Stimulated activated CD8-positive, alpha-beta memory T cell treated with anti-CD3 and anti-CD28 coated beads, Interleukin-15, amount 100 ng/mL, for 1 hour (primary cell): Measurements from ENCODE around the gene AMT.
"Not testable (repeated sequence)": the region's sequence is repeated elsewhere in the genome, so short reads cannot be mapped to it uniquely, and the experiment has no call there.

Source experiments
- DNase-seq: peaks from one replicate; pipeline ENCODE4 v3.0.0-alpha.2; 2020; ENCODE audit warnings: low read depth

The AMT gene

GRCh38 chr3:49424816-49425215 is 2.5 kb upstream of the AMT start:
- DNase-seq = no peak

DNA sequence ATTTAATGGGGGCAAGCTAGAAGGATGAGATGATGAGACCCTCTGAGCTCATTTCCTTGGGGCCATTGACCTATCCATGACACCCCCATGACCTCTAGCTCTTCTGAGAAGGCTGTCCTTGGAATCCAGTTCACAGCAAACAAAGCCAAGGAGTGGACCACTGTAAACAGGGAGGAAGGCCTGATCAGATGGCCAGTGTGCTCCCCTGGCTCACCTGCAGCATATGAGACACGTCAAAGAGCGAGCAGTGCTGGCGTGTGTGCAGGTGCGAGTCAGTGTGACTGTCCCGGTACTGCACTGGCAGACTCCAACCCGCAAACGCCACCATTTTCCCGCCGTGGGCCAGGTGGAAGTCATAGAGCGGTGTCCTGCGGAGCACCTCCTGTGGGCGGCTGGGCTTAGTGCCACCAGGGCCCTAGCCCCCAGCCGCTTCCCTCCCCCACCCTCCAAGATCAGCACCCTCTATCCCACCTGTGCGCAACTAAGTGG is 339 bp downstream of the AMT start:
- DNase-seq = no peak

- DNase-seq = no peak
These were observed 4.7 kb downstream of the AMT start for GRCh38 chr3:49417516-49418120.

- no peak for DNase-seq
These were observed 5.4 kb downstream of the AMT start for GRCh38 chr3:49416867-49417266.

DNA sequence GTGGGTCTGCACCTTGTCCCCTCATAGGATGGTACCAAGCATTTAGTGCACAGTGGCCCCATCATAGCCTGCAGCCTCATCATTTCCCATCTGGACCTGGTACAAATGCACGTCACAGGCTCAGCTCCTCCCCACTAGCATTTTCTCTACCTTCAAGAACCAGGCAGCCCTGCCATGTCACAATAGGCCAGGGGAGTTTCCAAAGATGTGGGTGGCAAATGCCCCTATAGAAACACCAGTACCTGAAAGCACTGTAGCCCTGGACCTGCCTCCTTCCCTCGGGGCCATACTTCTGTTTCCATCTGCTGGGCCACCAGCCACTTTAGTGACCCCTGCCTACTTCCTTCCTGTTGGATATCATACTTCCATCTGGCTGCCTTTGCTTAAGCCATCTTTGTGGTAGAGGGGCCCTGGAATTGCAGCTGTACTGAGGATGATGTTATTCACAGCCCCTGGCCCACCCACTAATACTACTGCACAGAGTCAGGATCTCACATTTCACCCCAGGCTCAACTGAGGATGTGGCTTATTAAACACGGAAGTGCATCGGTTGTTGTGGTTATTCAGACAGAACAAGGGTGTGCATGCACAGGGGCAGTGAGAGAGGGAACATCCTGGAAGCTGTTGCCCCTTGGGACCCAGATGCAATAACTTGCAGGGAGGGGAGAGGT is 6.2 kb downstream of the AMT start:
- peak; percentile 30 for DNase-seq

DNA sequence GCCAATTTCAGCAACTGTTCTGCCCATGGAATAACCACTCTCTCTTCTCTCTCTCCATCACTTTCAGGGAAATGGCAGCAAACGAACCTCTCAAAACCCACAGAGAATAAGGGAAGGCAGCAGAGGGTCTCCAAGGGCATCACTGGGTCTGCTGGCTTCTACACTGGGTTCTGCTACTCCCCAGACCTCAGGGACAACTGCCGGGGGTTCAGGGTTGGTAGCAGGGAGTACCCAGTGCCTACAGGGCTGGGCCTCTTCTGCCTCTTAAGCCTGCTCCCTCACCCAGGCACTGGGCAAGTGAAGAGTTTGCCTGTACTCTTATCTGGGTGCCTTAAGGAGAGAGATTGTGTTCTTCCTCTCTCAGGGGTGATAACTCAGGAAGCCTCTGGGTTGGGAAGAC is 7.5 kb downstream of the AMT start:
- no peak for DNase-seq

DNA sequence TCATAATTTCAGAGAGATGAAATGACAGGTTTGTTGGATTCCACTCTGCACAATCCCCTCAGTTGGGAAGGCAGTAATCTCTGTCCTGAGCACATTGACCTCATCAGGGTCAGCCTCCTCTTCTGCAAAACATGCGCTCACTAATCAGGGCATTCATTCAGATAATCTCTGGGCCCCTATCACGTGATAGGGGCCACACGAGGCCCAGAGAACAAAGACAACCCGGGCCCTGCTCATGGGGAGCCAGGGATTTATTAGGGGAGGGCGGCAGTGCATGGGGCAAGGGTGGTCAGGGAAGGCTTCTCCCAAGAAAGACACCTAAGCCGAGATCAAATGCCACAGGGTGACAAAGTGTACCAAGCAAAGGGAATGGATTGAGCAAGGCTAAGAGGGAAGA is 8.9 kb downstream of the AMT start:
- DNase-seq = no peak

- DNase-seq = no peak
These were observed 9.5 kb downstream of the AMT start for GRCh38 chr3:49412632-49413337.

- DNase-seq = peak; percentile 93
These were observed 10.2 kb downstream of the AMT start, which contains the start of the genes RHOA and TCTA for GRCh38 chr3:49411968-49412631. Gene RHOA, minus strand, starts transcription at chr3:49411976. Its CDS starts 36,387 bp downstream, at chr3:49375589. Gene TCTA, plus strand, starts transcription at chr3:49412423. Its CDS starts 4 bp downstream, at chr3:49412427.

DNA sequence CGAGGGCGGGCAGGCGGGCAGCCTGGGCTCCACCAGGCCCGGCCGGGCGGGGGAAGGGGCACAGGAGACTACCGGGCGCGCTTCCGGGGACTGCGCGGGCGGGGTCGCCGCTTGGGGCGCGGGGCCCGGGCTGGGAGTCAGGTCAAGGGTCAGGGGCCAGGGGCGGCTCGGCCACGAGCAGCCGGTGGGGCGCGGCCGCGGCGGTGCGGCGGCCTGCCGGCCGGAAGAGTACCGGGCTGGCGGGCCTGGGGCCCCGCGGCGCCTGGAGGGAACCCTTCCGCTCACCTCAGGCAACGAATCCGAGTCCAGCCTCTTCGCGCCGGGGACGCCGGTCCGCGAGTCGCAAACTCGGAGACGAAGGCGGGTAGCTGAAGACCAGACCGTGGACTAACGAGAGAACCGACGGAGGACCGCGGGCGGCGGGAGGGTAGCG is 10.7 kb downstream of the AMT start:
- peak; percentile 11 for DNase-seq

- DNase-seq = no peak
These were observed 11.3 kb downstream of the AMT start for GRCh38 chr3:49410846-49411534.

- DNase-seq = no peak
These were observed 12.0 kb downstream of the AMT start for GRCh38 chr3:49410066-49410845.

- no peak for DNase-seq
These were observed 15.4 kb downstream of the AMT start for GRCh38 chr3:49406571-49407565.

DNA sequence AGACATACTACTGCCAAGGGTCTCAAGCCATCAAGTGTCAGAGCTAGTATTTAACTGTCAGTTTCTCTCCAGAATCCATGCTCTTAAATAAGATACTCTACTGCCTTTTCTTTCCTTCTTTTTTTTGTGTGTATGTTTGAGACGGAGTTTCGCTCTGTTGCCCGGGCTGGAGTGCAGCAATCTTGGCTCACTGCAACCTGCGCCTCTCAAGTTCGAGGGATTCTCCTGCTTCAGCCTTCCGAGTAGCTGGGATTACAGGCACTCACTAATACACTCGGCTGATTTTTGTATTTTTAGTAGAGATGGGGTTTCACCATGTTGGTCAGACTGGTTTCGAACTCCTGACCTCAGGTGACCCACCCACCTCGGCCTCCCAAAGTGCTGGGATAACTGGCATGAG is 16.7 kb downstream of the AMT start:
- not testable (repeated sequence) for DNase-seq

DNA sequence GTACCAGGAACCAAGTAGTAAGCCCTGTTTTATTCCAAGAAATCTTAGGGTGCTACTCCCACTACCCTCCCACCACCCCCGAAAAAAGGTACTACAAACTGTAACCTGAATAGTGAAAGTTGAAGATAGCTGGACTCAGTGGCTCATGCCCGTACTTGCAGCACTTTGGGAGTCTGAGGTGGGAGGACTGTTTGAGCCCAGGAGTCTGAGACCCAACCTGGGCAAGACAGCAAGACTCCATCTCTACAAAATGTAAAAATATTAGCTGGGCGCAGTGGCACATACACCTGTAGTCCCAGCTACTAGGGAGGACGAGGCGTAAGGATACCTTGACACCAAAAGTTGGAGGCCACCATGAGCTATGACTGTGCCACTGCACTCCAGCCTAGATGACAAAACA is 18.4 kb downstream of the AMT start:
- no peak for DNase-seq

GRCh38 chr3:49401766-49402165 is 20.5 kb downstream of the AMT start:
- DNase-seq = no peak

DNA sequence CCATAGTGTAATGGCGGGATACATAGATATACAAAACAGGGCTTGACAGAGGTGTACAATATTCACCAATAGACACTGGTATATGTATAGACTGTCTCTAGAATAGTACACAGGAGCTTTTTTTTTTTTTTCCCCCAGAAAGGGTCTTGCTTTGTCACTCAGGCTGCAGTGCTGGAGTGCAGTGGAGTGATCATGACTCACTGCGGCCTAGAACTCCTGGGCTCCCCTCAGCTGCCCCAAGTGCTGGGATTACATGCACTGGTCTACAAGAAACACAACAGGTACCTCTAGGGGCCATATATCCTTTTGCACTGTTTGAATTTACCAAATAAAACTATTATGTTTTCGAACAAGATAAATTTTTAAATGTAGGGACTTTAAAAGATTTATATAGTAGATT is 22.8 kb downstream of the AMT start:
- no peak for DNase-seq

- DNase-seq = no peak
These were observed 24.8 kb downstream of the AMT start for GRCh38 chr3:49397470-49397869.

DNA sequence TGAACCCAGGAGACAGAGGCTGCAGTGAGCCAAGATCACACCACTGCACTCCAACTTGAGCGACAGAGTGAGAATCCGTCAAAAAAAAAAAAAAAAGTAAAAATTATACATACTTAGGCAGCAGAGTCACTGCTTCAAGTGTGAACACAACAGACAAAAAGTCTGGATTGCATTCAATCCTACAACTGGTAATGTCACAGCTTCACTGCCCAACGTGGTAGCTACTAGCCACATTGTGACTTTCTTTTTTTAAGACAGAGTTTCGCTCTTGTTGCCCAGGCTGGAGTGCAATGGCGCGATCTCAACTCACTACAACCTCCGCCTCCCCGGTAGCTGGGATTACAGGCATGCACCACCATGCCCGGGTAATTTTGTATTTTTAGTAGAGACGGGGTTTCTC is 31.0 kb downstream of the AMT start:
- not testable (repeated sequence) for DNase-seq

DNA sequence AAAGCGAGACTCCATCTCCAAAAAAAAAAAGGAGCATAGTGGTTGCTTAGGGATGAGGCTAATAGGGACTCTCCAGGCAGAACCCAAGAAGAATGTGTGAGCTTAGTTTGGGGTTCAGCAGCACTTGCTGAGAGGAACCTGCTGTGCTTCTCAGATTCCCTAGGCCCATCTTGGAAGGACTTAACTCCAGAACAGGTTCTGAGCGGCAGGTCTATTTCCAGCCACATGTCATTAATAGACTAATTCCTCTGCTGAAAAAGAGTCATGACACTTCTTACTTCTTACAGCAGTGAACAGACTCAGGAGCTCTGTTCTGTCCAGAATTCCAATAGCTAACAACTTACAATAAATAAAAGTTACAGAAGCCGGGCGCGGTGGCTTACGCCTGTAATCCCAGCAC is 33.0 kb downstream of the AMT start:
- DNase-seq = no peak
